Stimulated activated CD8-positive, alpha-beta memory T cell treated with anti-CD3 and anti-CD28 coated beads, Interleukin-4, amount 100 ng/mL, for 48 hours (primary cell): ENCODE results near the gene ZNF816.
"Not testable (repeated sequence)": the region's sequence is repeated elsewhere in the genome, so short reads cannot be mapped to it uniquely, and the experiment has no call there.

ENCODE experiments used
- DNase-seq: peaks from one replicate; pipeline ENCODE4 v3.0.0-alpha.2; 2020

The ZNF816 gene

DNA sequence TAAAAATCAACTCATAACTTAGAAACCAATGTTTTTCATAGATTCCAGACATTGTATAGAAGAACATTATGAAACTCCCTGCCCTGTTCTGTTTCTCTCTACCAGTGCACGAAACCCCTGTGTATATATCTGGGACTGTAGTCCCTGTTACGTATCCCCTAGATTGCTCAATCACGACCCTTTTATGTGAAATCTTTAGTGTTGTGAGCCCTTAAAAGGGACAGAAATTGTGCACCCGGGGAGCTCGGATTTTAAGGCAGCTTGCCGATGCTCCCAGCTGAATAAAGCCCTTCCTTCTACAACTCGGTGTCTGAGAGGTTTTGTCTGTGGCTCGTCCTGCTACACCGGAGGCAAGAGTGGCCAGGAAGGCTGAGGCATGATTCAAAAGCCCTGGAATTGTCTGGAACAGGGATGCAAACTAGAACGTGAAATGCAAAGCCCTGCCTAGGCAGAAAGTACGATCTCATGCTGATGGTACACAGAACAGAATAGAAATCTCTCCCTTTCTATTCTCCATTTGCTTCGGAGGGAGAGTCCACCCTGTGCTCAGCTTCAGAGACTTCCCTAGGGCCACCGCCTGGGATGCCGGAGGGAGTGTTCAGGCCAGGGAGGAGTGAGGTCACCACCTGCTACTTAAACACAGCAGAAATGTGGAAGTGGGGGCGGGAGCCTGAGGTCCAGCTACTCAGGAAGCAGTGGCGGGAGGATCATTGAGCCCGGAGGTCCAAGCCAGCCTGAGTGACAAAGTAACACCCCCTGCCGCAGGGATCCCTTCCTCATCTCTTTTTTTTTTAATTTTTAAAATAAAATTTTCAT, 38.7 kb downstream of the ZNF816 start:
- DNase-seq, result no peak

DNA sequence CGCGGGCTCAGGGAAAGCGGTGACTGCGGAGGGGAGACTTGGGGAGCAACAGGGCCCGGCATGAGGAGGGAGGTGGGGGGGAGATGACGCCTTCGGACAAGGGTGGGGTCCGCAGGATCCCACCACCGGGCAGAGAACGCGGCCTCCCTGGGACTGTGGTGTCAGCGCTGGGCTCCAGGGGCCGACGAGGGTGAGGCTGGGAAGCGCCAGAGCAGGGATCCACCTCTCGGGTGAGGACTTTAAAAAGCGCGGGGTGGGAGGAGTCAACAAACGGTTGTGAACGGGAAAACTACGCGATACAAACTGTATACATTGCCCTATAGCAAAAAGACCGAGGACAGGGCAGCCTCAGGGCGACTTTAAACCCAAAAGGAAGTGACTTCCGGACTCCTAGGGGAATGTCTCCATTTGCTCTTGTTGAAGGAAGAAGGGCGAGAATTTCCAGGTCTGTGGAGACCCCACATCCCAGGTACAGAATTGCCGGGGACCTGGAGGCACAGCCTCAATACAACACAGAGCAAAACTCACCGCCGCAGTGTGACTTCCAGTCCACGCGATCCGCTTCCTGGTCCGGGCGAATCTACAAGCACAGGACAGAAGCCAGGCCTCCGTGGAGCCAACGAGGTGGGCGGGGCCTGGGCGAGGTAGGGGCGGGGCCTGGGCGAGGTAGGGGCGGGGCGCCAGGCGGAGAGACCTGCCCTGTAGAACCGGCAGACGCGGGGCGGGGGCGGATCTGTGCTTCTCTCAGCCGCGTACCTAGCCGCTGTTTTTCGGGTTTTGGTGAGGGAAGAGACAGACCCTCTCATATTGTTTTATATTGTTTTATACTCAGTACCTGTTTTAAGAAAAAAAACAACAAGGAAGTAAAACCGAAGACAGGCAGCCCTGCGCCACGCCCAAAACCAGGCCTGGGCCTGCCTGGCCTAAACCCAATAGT, 39.6 kb downstream of the ZNF816 start, which contains the start of gene ZNF888:
TSS of gene ZNF888 (minus strand) at position 588 of the 937 bp plus-strand sequence. CDS start 5,555 bp downstream, outside the sequence.
- DNase-seq, result peak; percentile 88

DNA sequence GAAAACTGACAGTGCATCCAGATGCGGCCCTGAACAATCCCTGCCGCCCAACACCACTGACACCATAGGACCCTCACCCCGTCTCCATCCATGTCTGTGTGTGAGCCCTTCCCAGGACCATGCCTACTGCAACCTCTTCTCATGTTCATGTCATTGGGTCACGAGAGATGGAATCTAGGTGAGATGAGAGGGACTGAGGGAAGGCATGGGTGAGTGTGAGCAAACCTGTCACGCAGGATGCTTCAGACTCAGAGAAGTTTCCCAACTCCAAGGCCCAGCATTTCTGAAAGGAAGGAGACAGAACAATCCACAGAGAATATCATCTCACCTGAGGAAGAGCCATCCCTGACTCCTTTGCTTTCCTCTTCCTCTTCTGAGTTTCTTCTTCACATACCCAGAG, 45.1 kb downstream of the ZNF816 start:
- DNase-seq, result no peak

- no peak for DNase-seq
Observed at GRCh38 chr19:52910648-52911047, 52.0 kb downstream of the ZNF816 start.

GRCh38 chr19:52904052-52904780, 58.5 kb downstream of the ZNF816 start:
- DNase-seq, result not testable (repeated sequence)

DNA sequence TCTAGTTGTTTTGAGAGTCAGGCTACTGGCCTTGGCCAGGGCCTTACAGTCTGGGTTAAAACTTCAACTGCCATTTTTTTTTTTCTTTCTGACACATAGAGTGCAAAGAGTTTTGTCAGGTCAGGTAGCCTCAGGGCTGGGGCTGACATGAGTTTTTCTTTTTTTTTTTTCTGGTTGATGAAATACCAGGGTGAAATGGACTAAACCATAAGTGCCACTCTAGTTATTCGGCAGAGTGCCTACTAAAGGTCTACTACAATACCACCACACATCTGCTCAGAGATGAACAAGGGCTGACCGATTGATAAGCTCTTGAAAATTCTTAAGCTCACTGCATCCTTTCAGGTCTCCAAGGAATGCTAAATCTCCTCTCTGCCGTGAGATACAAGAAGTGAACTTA, 60.8 kb downstream of the ZNF816 start:
- DNase-seq, result no peak
